Pancreas (tissue), 10 donors: ENCODE measurements around the gene GRM7. TPM values are rescaled to one million over a fixed set of nuclear protein-coding genes. Genes with fewer than 3 reads are reported as not detected.

Experiments used
- ATAC-seq, 4 donors: fragments of 200-7000 bp; cut with Tn5 transposase; one replicate each; pipeline versions ENCODE4 v1.8.0 to v1.9.1; 2020; ENCODE audit warnings: mild to moderate bottlenecking in 4 of 4, moderate library complexity in 4 of 4
- DNase-seq, 6 donors: peaks; one replicate each; pipeline ENCODE4 v3.0.0-alpha.2; 2020
- FAIRE-seq: peaks from 2 replicates; lab custom pipeline; 2012; peaks lifted over from hg19 to GRCh38; lab: Jason Lieb, UNC
- H3K27ac ChIP-seq, 4 donors: fragments of 200-600 bp; sonication (generic); 1 replicate in 3 of 4; 2 replicates in 1 of 4; pipeline versions ENCODE4 v1.5.0 to v1.8.0; 2020
- H3K27me3 ChIP-seq, 4 donors: fragments of 200-600 bp; one replicate each; pipeline ENCODE4 v1.8.0; 2021
- H3K36me3 ChIP-seq, 3 donors: fragments of 200-600 bp; sonication (generic) in 1 of 3; one replicate each; pipeline versions ENCODE4 v1.5.0 to v1.8.0; 2020 to 2021
- H3K4me1 ChIP-seq, 3 donors: fragments of 200-600 bp; one replicate each; pipeline ENCODE4 v1.8.0; 2021
- H3K4me3 ChIP-seq, 4 donors: fragments of 200-600 bp; sonication (generic) in 2 of 4; one replicate each; pipeline versions ENCODE4 v1.5.0 to v1.8.0; 2020 to 2021
- H3K9me3 ChIP-seq, 4 donors: fragments of 200-600 bp; one replicate each; pipeline ENCODE4 v1.8.0; 2021
- WGBS, 2 donors: extraction: QIAGEN DNeasy Blood & Tissue Kit; methylation state at CpG; one replicate each; pipeline ENCODE4 v1.1.7; 2013; 5-methylcytosine and 5-hydroxymethylcytosine counted together
- intact Hi-C, 3 donors: fragments of 100-400 bp; cut with DNase I; formaldehyde crosslinking; loops; one replicate each; pipeline versions ENCODE4 v1.11.1 to v1.14.2; 2022
- polyA plus RNA-seq, 2 donors: library from polyadenylated mRNA; stranded (reverse); fragments of 200-250 nt; gene quantifications; one replicate each; pipeline ENCODE4 v1.2.3, GENCODE V29; 2013
- total RNA-seq, 6 donors: library from RNA; stranded (reverse); fragmentation: NEBNext Ultra II Directional in 4 of 6; extraction: Animal tissue kit (Norgen Biotek cat#: 25700) in 4 of 6; gene quantifications; one replicate each; pipeline versions ENCODE4 v1.2.1 to v1.2.4, GENCODE V29; 2021 to 2023
- TF ChIP-seq, protein P1 (sequence below), 4 donors: fragments of 200-600 bp; sonication (generic) in 3 of 4; IDR thresholded peaks; one replicate each; pipeline versions ENCODE4 v1.5.0 to v1.8.0; 2021; ENCODE audit warnings: antibody characterized with exemption in 4 of 4
- donor health status: healthy with polysubstance abuse.
- donor health status: DM: no; HTN: no; CAD: no; lungs with moderate emphysema.
- donor health status: DM: no; HTN: no; CAD: no.
- donor health status: control.
- donor health status: control.
- donor health status: Bipolar disorder and iron deficiency.
- donor health status: DM: yes; HTN: yes; CAD: no.
- donor health status: DM: no; HTN: no; CAD: no.
- donor health status: DM: no; HTN: no; CAD: no.
- donor health status: DM: yes; HTN: yes; CAD: no.

GRM7 gene
- total and polyA plus RNA-seq, 8 donors: 0.03 to 0.28 (median 0.18) TPM; not detected in 4

DNA sequence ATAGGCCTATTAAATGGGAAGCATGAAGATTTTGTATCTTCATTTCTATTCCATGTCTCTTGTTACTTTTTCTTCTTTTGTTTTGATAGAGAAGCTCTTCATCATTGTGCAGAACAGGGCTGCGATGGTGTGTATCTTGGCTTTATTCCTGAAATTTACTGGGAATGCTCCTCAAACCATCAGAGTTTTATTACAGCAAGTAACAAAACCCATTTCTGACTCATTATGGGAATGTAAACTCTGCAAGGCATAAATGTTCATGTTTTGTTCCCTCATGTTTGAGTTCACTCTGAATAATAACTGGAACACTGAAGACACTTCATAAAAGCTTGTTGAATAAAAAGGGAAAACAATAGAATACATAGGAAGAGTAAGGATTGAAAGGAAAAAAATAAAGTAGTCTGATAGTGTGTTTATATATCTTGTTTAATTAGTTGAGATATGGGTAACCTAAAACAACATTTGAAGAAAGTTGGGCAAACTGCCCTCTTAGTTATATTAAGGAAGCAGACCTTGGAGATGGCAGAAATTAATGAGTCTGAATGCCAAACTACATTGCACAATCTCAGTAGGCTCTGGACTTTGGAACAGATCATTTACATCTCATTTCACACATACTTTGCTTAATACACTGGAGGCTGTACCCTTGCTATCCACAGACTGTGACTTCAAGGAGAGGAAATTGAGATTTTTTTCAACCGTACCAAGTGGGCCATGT lies 521.5 kb downstream of the GRM7 start:
- TF ChIP-seq, protein P1, sequence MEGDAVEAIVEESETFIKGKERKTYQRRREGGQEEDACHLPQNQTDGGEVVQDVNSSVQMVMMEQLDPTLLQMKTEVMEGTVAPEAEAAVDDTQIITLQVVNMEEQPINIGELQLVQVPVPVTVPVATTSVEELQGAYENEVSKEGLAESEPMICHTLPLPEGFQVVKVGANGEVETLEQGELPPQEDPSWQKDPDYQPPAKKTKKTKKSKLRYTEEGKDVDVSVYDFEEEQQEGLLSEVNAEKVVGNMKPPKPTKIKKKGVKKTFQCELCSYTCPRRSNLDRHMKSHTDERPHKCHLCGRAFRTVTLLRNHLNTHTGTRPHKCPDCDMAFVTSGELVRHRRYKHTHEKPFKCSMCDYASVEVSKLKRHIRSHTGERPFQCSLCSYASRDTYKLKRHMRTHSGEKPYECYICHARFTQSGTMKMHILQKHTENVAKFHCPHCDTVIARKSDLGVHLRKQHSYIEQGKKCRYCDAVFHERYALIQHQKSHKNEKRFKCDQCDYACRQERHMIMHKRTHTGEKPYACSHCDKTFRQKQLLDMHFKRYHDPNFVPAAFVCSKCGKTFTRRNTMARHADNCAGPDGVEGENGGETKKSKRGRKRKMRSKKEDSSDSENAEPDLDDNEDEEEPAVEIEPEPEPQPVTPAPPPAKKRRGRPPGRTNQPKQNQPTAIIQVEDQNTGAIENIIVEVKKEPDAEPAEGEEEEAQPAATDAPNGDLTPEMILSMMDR (IDR thresholded peaks at IDR 0.05): no peak
- intact Hi-C loops: no loop called here
- Histone ChIP-seq H3K27ac (peak overlapping the region in 2 of 4 donors; percentile 8 to 35), H3K4me1 (peaks cover 18 to 19% (median 18%) of the 10 kb centered on the region in 3 donors), H3K4me3 (no peak overlapping the region), H3K27me3 (no peaks in the 10 kb centered on the region), H3K9me3 (no peaks in the 10 kb centered on the region), H3K36me3 (no peaks in the 10 kb centered on the region)
- FAIRE-seq (peak; percentile 89), ATAC-seq (peak; percentile 97 to 99 (median 98)), DNase-seq (peak in 3 of 6 donors; percentile 12 to 28 (median 16))
- WGBS, 2 donors: 11 to 12% methylated on average over 2 of the region's 2 CpGs

DNA sequence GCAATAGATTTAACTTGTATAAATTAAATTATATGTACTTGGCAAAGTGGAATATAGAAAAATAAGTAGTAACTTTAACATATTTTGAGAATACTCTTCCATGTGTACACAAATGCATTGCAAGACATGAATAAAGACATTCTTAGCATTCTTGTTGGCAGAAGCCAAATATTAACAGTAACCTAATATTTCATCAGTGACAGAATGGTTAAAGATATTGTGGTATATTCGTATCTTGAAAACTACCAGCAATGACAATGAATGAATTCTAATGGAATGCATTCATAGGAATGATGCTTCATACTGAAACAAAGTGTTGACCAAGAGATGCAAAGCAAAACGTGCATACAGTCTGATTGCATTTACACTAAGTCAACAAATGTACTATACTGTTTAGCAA lies 524.7 kb downstream of the GRM7 start:
- DNase-seq: no peak
- Histone ChIP-seq H3K4me1 (peaks cover 18 to 19% (median 18%) of the 10 kb centered on the region in 3 donors), H3K9me3 (no peaks in the 10 kb centered on the region), H3K27me3 (no peaks in the 10 kb centered on the region), H3K27ac (no peak overlapping the region), H3K4me3 (no peak overlapping the region), H3K36me3 (no peaks in the 10 kb centered on the region)
- intact Hi-C loops: no loop called here
- WGBS, 2 donors: 60 to 72% methylated on average over 2 of the region's 2 CpGs
- no peak for ATAC-seq
- FAIRE-seq: no peak
- TF ChIP-seq, protein P1 (IDR thresholded peaks at IDR 0.05): no peak

DNA sequence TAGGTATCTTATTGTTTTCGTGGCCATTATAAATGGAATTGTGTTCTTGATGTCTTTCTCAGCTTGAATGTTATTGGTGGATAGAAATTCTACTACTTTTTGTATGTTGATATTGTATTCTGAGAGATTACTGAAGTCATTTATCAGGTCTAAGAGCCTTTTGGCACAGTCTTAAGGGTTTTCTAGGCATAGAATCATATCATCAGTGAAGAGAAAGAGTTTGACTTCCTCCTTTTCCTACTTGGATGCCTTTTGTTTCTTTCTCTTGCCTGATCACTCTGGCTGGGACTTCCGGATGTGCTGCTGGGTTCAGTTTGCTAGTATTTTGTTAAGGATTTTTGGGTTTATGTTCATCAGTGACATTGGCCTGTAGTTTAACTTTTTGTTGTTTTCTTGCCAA lies 527.1 kb downstream of the GRM7 start:
- 90 to 91% methylated on average over 2 of the region's 2 CpGs for WGBS, 2 donors
- Histone ChIP-seq H3K27ac (no peak overlapping the region), H3K9me3 (no peaks in the 10 kb centered on the region), H3K4me1 (peaks cover 3 to 7% (median 4%) of the 10 kb centered on the region in 3 donors), H3K27me3 (no peaks in the 10 kb centered on the region), H3K4me3 (no peak overlapping the region), H3K36me3 (no peaks in the 10 kb centered on the region)
- no peak for DNase-seq
- ATAC-seq: no peak
- TF ChIP-seq, protein P1 (IDR thresholded peaks at IDR 0.05): no peak
- intact Hi-C loops: no loop called here
- no peak for FAIRE-seq

DNA sequence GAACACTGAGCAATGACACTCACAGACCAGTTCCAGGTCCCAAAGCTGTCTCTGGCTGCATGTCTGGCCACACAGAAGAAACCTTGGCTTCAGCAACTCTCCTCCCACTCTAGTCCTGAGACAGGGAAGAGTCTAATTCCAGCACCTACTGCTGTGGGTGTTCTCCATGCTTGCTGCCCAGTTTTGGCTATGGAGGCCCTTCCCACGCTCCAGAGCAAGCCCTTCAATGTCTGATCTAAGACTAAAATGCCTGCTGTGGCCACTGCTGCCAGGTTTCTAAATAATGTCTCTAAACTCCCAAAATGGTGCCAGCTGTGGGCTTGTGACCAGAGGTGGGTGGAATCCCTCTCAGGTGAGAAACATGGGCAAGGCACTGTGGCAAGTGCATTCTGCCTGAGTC lies 531.3 kb downstream of the GRM7 start:
- ATAC-seq: no peak
- no peak for DNase-seq
- FAIRE-seq: no peak
- Histone ChIP-seq H3K4me1 (no peaks in the 10 kb centered on the region), H3K27ac (no peak overlapping the region), H3K4me3 (no peak overlapping the region), H3K27me3 (no peaks in the 10 kb centered on the region), H3K36me3 (no peaks in the 10 kb centered on the region), H3K9me3 (no peaks in the 10 kb centered on the region)
- intact Hi-C loops: no loop called here
- TF ChIP-seq, protein P1 (IDR thresholded peaks at IDR 0.05): no peak
- WGBS, 2 donors: 92 to 100% methylated on average over 1 of the region's 1 CpG

DNA sequence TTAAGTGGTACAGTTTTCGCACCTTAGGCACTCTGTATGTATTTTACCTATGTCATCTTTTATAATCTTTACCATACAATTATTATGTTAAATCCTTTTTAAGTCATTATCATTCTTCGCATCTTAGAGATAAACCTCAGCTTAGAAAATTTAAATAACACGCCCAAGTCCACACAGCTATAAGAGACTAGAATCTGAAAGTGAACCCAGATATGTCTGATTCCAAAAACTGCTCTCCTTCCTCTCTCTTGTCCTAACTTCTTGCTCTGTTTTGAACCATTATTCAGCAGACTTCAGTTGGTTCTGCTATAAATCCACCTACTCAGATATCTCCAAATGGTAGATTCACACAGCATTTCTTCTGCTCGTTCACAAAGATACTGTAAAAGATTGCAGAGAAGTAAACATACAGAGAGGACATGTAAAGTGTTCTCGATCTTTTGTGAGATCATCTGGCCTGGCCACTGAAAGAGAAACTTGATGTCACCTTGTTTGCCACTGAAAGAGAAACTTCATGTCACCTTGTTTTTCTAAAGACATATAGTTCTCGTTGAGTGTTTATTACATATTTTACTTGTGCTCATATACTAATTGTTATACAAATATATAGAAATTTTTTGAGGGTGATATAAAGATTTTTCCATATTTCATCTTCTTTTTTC lies 533.2 kb downstream of the GRM7 start:
- Histone ChIP-seq H3K27ac (no peak overlapping the region), H3K4me3 (no peak overlapping the region), H3K27me3 (no peaks in the 10 kb centered on the region), H3K9me3 (no peaks in the 10 kb centered on the region), H3K36me3 (no peaks in the 10 kb centered on the region), H3K4me1 (no peaks in the 10 kb centered on the region)
- FAIRE-seq (no peak), DNase-seq (no peak), ATAC-seq (no peak)
- intact Hi-C loops: no loop called here
- TF ChIP-seq, protein P1 (IDR thresholded peaks at IDR 0.05): no peak
- 75 to 84% methylated on average over 6 of the region's 6 CpGs for WGBS, 2 donors
